SU-DHL-6 (cell line): Measurements from ENCODE around the gene G0S2.

ENCODE experiments used
- EZH2phosphoT487 ChIP-seq: fragments of 200-600 bp; sonication (generic), shearing (Covaris generic); conservative IDR thresholded peaks from 2 replicates; pipeline ENCODE4 v1.6.1; 2018; ENCODE audit warnings: mild to moderate bottlenecking, antibody characterized with exemption, low read length, moderate library complexity, mixed read lengths
- TF ChIP-seq, protein P1 (sequence below): fragments of 200-600 bp; sonication (generic); IDR thresholded peaks from one replicate; pipeline ENCODE4 v1.5.1; 2017; ENCODE audit warnings: antibody characterized with exemption, mild to moderate bottlenecking, low read length, moderate library complexity; ENCODE audit not compliant: insufficient read depth, poor library complexity, severe bottlenecking

- TF ChIP-seq, protein P1, sequence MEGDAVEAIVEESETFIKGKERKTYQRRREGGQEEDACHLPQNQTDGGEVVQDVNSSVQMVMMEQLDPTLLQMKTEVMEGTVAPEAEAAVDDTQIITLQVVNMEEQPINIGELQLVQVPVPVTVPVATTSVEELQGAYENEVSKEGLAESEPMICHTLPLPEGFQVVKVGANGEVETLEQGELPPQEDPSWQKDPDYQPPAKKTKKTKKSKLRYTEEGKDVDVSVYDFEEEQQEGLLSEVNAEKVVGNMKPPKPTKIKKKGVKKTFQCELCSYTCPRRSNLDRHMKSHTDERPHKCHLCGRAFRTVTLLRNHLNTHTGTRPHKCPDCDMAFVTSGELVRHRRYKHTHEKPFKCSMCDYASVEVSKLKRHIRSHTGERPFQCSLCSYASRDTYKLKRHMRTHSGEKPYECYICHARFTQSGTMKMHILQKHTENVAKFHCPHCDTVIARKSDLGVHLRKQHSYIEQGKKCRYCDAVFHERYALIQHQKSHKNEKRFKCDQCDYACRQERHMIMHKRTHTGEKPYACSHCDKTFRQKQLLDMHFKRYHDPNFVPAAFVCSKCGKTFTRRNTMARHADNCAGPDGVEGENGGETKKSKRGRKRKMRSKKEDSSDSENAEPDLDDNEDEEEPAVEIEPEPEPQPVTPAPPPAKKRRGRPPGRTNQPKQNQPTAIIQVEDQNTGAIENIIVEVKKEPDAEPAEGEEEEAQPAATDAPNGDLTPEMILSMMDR: no peak
- TF ChIP-seq EZH2phosphoT487: no peak
These were observed at the start of gene G0S2 for GRCh38 chr1:209674957-209675564.
